ENCODE data around the gene TMEM175. TPM values are rescaled to one million over a fixed set of nuclear protein-coding genes. Genes with fewer than 3 reads are reported as not detected.
A peak's percentile ranks its signal among the peaks of the same experiment; 100 is the strongest.

TMEM175 gene
- total and polyA plus RNA-seq, 2 donors (not counting 1 experiment from before 2014, with no cell fraction given), result 44.4 to 432 TPM

DNA sequence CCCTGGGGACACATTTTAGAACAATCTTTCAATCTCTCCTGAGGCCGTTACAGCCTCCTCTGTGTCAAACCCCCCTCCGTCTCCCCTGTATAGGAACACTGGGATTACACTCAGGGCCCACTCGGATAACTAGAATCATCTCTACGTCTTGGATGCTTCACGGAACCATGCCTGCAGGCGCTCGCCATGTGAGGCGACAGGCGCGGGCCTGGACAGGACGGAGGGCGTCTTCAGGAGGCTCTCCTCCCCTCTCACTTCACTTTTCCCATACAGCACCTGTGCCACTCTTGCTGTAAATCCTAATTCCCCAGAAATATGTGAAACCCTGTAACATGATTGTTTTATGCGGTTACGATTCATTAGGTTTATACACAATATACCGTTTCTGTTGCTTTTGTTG lies 50.6 kb downstream of the TMEM175 start:
- Histone ChIP-seq H3K36me3 (replicated peaks in 1 of 2; ENCODE audit: control extremely low read depth in 1 of 2, control insufficient read depth in 1 of 2, extremely low read depth in 1 of 2, insufficient read depth in 2 of 2, low read length in 1 of 2) (no peaks in the 10 kb centered on the region), H3K9me3 (ENCODE audit: control extremely low read depth in 1 of 3, control insufficient read depth in 2 of 3, insufficient read depth in 1 of 3, low read length in 2 of 3) (no peaks in the 10 kb centered on the region), H3K27ac (ENCODE audit: low read length in 2 of 2) (no peak overlapping the region), H4K20me1 (ENCODE audit: control insufficient read depth, insufficient read depth, low read length, poor library complexity, severe bottlenecking) (peaks cover 7% of the 10 kb centered on the region), H3K4me1 (ENCODE audit: control insufficient read depth in 2 of 2, insufficient read depth in 2 of 2, low read length in 2 of 2) (peaks cover 24% of the 10 kb centered on the region in 2 donors), H3K79me2 (ENCODE audit: control insufficient read depth, insufficient read depth, low read length) (peaks cover 12% of the 10 kb centered on the region), H2AFZ (ENCODE audit: insufficient read depth, low read depth, low read length, poor library complexity, severe bottlenecking) (no peak overlapping the region), H3K9ac (ENCODE audit: low read length) (no peak overlapping the region), H3K4me3 (ENCODE audit: control extremely low read depth in 1 of 5, extremely low read depth in 1 of 5, insufficient read depth in 1 of 5, low read depth in 2 of 5, low read length in 4 of 5) (no peak overlapping the region), H3K27me3 (replicated peaks in 1 of 4; ENCODE audit: control extremely low read depth in 1 of 4, control insufficient read depth in 3 of 4, insufficient read depth in 4 of 4, low read length in 3 of 4) (no peaks in the 10 kb centered on the region), H3K4me2 (replicated peaks; ENCODE audit: low read depth, low read length, poor library complexity, severe bottlenecking) (no peak overlapping the region)
- H3K4me3 Mint-ChIP-seq, result no peak overlapping the region
- H3K9me3 Mint-ChIP-seq (ENCODE audit: insufficient read depth), result no peaks in the 10 kb centered on the region
- intact Hi-C loops (cut with micrococcal nuclease), result loop anchor here (10.0 kb wide), 1 partner anchor 738 kb away; no protein-coding TSS in a partner anchor
- ChIA-PET CTCF (no interaction called here), POLR2A (no interaction called here)
- 94% methylated on average over 12 of the region's 15 CpGs for WGBS (ENCODE audit: insufficient coverage)
- DNase-seq, result no peak
- no peak overlapping the region for H3K27ac Mint-ChIP-seq
- H3K27me3 Mint-ChIP-seq, result no peaks in the 10 kb centered on the region
- TF ChIP-seq CTCF (IDR thresholded peaks at IDR 0.05) (no peak), EZH2 (IDR thresholded peaks at IDR 0.05; ENCODE audit: borderline replicate concordance, insufficient read depth, low read depth, low read length, poor library complexity, severe bottlenecking) (no peak)
- ATAC-seq (ENCODE audit: low read depth), result no peak
- peaks cover 21% of the 10 kb centered on the region for H3K4me1 Mint-ChIP-seq

DNA sequence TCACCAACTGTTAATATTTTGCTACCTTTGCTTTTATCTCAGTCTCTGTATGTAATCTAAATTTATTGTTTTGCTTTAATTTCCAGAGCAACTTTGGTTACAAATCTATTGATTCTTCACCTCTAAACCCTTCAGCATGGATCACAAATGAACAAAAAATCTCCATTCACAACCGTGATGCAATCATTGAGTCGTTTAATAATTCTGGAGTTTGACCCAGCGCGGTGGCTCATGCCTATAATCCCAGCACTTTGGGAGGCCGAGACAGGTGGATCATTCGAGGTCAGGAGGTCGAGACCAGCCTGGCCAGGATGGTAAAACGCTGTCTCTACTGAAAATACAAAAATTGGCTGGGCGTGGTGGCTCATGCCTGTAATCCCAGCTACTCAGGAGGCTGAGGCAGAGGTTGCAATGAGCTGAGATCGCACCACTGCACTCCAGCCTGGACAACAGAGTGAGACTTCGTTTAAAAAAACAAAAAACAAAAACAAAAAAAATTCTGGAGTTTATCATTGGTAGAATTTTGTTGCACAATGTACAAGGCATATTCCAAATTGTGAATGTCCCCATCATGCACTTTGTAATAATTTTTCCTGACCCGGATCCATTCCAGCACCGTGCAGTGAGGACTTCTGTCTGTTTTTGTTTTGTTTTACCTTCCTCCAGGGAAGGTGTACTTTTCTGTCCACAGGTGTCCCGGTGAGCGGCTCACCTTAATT lies 52.2 kb downstream of the TMEM175 start:
- Histone ChIP-seq H3K79me2 (ENCODE audit: control insufficient read depth, insufficient read depth, low read length) (peaks cover 15% of the 10 kb centered on the region), H3K4me2 (replicated peaks; ENCODE audit: low read depth, low read length, poor library complexity, severe bottlenecking) (peak overlapping the region; percentile 72), H3K9ac (ENCODE audit: low read length) (peak overlapping the region; percentile 44), H3K9me3 (ENCODE audit: control extremely low read depth in 1 of 3, control insufficient read depth in 2 of 3, insufficient read depth in 1 of 3, low read length in 2 of 3) (no peaks in the 10 kb centered on the region), H3K4me3 (ENCODE audit: control extremely low read depth in 1 of 5, extremely low read depth in 1 of 5, insufficient read depth in 1 of 5, low read depth in 2 of 5, low read length in 4 of 5) (peak overlapping the region in 4 of 5 experiments; percentile 26 to 46 (median 42)), H3K36me3 (replicated peaks in 1 of 2; ENCODE audit: control extremely low read depth in 1 of 2, control insufficient read depth in 1 of 2, extremely low read depth in 1 of 2, insufficient read depth in 2 of 2, low read length in 1 of 2) (no peaks in the 10 kb centered on the region), H3K27me3 (replicated peaks in 1 of 4; ENCODE audit: control extremely low read depth in 1 of 4, control insufficient read depth in 3 of 4, insufficient read depth in 4 of 4, low read length in 3 of 4) (no peaks in the 10 kb centered on the region), H3K27ac (ENCODE audit: low read length in 2 of 2) (no peak overlapping the region), H3K4me1 (ENCODE audit: control insufficient read depth in 2 of 2, insufficient read depth in 2 of 2, low read length in 2 of 2) (peaks cover 25 to 26% of the 10 kb centered on the region in 2 donors), H2AFZ (ENCODE audit: insufficient read depth, low read depth, low read length, poor library complexity, severe bottlenecking) (peak overlapping the region; percentile 72), H4K20me1 (ENCODE audit: control insufficient read depth, insufficient read depth, low read length, poor library complexity, severe bottlenecking) (peaks cover 14% of the 10 kb centered on the region)
- POLR2A ChIA-PET, result no interaction called here
- WGBS (ENCODE audit: insufficient coverage), result 79% methylated on average over 12 of the region's 15 CpGs
- ATAC-seq (ENCODE audit: low read depth), result no peak
- Mint-ChIP-seq H3K9me3 (ENCODE audit: insufficient read depth) (no peaks in the 10 kb centered on the region), H3K27ac (no peak overlapping the region), H3K27me3 (no peaks in the 10 kb centered on the region), H3K4me1 (peaks cover 23% of the 10 kb centered on the region), H3K4me3 (peak overlapping the region; percentile 91)
- intact Hi-C loops (cut with micrococcal nuclease), result loop anchor here (5.0 to 10.0 kb wide), 2 partner anchors 87 to 740 kb away; no protein-coding TSS in a partner anchor
- TF ChIP-seq CTCF (IDR thresholded peaks at IDR 0.05), result no peak
- TF ChIP-seq EZH2 (IDR thresholded peaks at IDR 0.05; ENCODE audit: borderline replicate concordance, insufficient read depth, low read depth, low read length, poor library complexity, severe bottlenecking), result no peak
- no peak for DNase-seq
- CTCF ChIA-PET, result interaction anchor here (0.6 to 6.7 kb wide), 2 partner anchors 9 to 243 kb away, joined by 3 to 90 read pairs; no protein-coding TSS in a partner anchor
